Fibroblast of lung (primary cell): ENCODE measurements around the gene MYO1E. TPM values are rescaled to one million over a fixed set of nuclear protein-coding genes. Genes with fewer than 3 reads are reported as not detected.

Experiments
- DNase-seq, 2 donors: peaks; one replicate each; pipeline versions ENCODE4 v3.0.0 to v3.0.0-alpha.2; 2010; ENCODE audit warnings: low read depth in 2 of 2
- H2AFZ ChIP-seq: 2 replicates; pipeline ENCODE4 v1.5.1; 2012; ENCODE audit warnings: low read length, control low read depth, inconsistent platforms
- H3K27ac ChIP-seq: 2 replicates; pipeline ENCODE4 v1.5.1; 2011; ENCODE audit warnings: low read length, control low read depth; ENCODE audit not compliant: insufficient read depth
- H3K27me3 ChIP-seq: 2 replicates; pipeline ENCODE4 v1.5.1; 2011; ENCODE audit warnings: mild to moderate bottlenecking, low read length; ENCODE audit not compliant: control insufficient read depth, insufficient read depth
- H3K36me3 ChIP-seq: 2 replicates; pipeline ENCODE4 v1.5.1; 2011; ENCODE audit warnings: low read length; ENCODE audit not compliant: control insufficient read depth, insufficient read depth
- H3K4me1 ChIP-seq: 2 replicates; pipeline ENCODE4 v1.5.1; 2011; ENCODE audit warnings: low read length; ENCODE audit not compliant: control insufficient read depth, insufficient read depth; ENCODE audit errors: extremely low read depth
- H3K4me2 ChIP-seq: 2 replicates; pipeline ENCODE4 v1.5.1; 2011; ENCODE audit warnings: low read length, control low read depth; ENCODE audit not compliant: insufficient read depth; ENCODE audit errors: extremely low read depth
- H3K4me3 ChIP-seq, 4 experiments: fragments of 200-600 bp in 1 of 4; sonication (generic) in 1 of 4; replicated peaks in 1 of 4; 2 replicates each; pipeline ENCODE4 v1.5.1; 2011 to 2016; ENCODE audit warnings: low read length in 4 of 4, low read depth in 3 of 4, mild to moderate bottlenecking in 3 of 4, control low read depth in 2 of 4, inconsistent platforms in 1 of 4, mixed read lengths in 1 of 4; ENCODE audit not compliant: insufficient read depth in 1 of 4; ENCODE audit errors: control extremely low read depth in 1 of 4
- H3K79me2 ChIP-seq: 2 replicates; pipeline ENCODE4 v1.5.1; 2012; ENCODE audit warnings: mild to moderate bottlenecking, low read length, inconsistent platforms; ENCODE audit not compliant: control insufficient read depth, insufficient read depth
- H3K9ac ChIP-seq: 2 replicates; pipeline ENCODE4 v1.5.1; 2011; ENCODE audit warnings: mild to moderate bottlenecking, low read length, control low read depth; ENCODE audit not compliant: insufficient read depth
- H3K9me3 ChIP-seq: 2 replicates; pipeline ENCODE4 v1.5.1; 2012; ENCODE audit warnings: low read depth, low read length; ENCODE audit not compliant: control insufficient read depth, insufficient read depth
- H4K20me1 ChIP-seq: 2 replicates; pipeline ENCODE4 v1.5.1; 2011; ENCODE audit warnings: low read length; ENCODE audit not compliant: control insufficient read depth, insufficient read depth; ENCODE audit errors: extremely low read depth
- CTCF ChIP-seq, 2 donors: IDR thresholded peaks in 1 of 2; conservative IDR thresholded peaks in 1 of 2; 1 replicate in 1 of 2; 2 replicates in 1 of 2; pipeline ENCODE4 v1.5.1; 2011 to 2012; ENCODE audit warnings: low read length in 2 of 2, control low read depth in 1 of 2, inconsistent platforms in 1 of 2, low read depth in 1 of 2, mild to moderate bottlenecking in 1 of 2
- EZH2 ChIP-seq: IDR thresholded peaks from 2 replicates; pipeline ENCODE4 v1.5.1; 2012; ENCODE audit warnings: low read length, control low read depth, mild to moderate bottlenecking; ENCODE audit errors: missing control alignments
- polyA plus RNA-seq, 2 donors: library from polyadenylated mRNA; depleted of rRNA in 1 of 2; stranded (reverse) in 1 of 2; unstranded in 1 of 2; fragments of >200 nt; gene quantifications; 2 replicates each; pipeline ENCODE4 v1.2.1, GENCODE V29; 2011 to 2012; ENCODE audit warnings: missing spikeins in 1 of 2
- total RNA-seq: library from RNA; depleted of rRNA; stranded (reverse); fragments of >200 nt; gene quantifications from 2 replicates; pipeline ENCODE4 v1.2.1, GENCODE V29; 2014

The MYO1E gene
- total and polyA plus RNA-seq, 2 donors (not counting 1 experiment from before 2014, with no cell fraction given) = 27.6 to 84.0 TPM

DNA sequence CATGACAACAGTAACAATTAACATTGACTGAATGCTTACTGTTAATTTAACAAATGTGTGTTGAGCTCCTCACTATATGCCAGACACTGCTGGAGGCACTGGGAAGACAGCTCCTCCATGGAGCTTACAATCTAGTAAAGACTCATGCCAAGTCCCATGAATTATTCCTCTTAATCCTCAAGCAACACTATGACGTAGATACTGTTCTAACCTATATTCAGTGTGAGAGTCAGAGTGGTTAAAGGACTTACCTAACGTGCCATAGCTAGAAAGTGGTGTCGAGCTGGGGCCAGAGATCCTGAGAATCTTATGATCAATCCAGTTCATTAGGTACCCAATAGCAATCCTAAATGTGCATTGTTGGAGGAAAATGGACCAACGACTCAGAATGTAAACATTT is 43.6 kb downstream of the MYO1E start:
- Histone ChIP-seq H3K4me2 (peak overlapping the region; percentile 4), H3K27ac (peak overlapping the region; percentile 68), H4K20me1 (no peaks in the 10 kb centered on the region)

DNA sequence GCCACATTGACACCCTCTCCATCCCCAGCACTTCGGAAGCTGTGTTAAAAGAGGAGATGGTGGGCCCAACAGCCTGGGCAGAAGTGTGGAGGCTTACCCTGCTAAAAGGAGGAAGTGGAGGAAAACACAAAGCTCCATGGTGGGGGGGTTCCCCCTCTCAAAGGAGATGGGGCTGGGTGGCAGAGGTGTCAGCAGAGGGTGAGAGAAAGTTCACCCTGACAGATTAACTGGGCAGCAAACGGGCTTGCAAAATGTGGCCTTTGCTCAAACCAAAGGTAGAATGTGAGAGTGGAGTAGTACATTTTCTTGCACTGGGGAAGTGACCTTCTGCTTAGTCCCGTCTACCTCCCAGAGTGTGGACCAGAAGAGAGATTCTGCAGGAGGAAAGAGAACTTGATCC is 44.7 kb downstream of the MYO1E start:
- TF ChIP-seq EZH2 (no peak), CTCF (conservative IDR thresholded peaks at IDR 0.05 in 1 of 2, IDR thresholded peaks at IDR 0.05 in 1 of 2; ENCODE audit: low read depth in 1 of 2, low read length in 2 of 2) (no peak)

More for the DNA sequence above, 43.6 kb downstream of the MYO1E start:
- Histone ChIP-seq H2AFZ (no peak overlapping the region), H3K4me3 (no peak overlapping the region), H3K4me1 (peaks cover 18% of the 10 kb centered on the region), H3K36me3 (no peaks in the 10 kb centered on the region), H3K9me3 (no peaks in the 10 kb centered on the region), H3K79me2 (peaks cover 49% of the 10 kb centered on the region), H3K27me3 (no peaks in the 10 kb centered on the region), H3K9ac (no peak overlapping the region)
- TF ChIP-seq CTCF (conservative IDR thresholded peaks at IDR 0.05 in 1 of 2, IDR thresholded peaks at IDR 0.05 in 1 of 2; ENCODE audit: low read depth in 1 of 2, low read length in 2 of 2) = no peak
- no peak for TF ChIP-seq EZH2
- no peak for DNase-seq

DNA sequence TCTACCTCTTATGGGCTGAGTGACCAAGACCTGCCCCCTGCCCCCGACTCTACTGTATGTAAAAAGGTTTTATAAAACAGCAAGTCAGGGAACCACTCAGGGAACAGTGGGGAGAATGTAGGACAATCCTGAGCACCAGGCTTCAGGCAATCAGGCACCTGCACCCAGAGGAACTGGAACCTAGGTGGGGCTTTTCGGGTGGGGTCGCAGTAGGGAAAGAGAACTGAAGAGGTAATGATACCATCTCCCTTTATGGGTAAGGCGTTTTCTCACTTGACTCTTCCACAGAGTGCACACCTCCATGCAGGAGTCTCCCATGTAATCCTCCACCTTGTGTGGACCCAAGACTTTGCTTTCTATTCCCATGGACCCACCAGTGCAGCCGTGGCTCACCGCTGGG is 45.8 kb downstream of the MYO1E start:
- Histone ChIP-seq H3K9ac (no peak overlapping the region), H3K27ac (no peak overlapping the region), H3K79me2 (peaks cover 39% of the 10 kb centered on the region), H4K20me1 (no peaks in the 10 kb centered on the region), H3K9me3 (no peaks in the 10 kb centered on the region), H2AFZ (no peak overlapping the region), H3K36me3 (no peaks in the 10 kb centered on the region), H3K4me2 (no peak overlapping the region), H3K4me1 (peaks cover 20% of the 10 kb centered on the region), H3K27me3 (no peaks in the 10 kb centered on the region), H3K4me3 (no peak overlapping the region)
- no peak for DNase-seq
- TF ChIP-seq CTCF (conservative IDR thresholded peaks at IDR 0.05 in 1 of 2, IDR thresholded peaks at IDR 0.05 in 1 of 2; ENCODE audit: low read depth in 1 of 2, low read length in 2 of 2) = no peak
- no peak for TF ChIP-seq EZH2

More for the DNA sequence above, 44.7 kb downstream of the MYO1E start:
- no peak overlapping the region for H2AFZ ChIP-seq
- H3K79me2 ChIP-seq = peaks cover 44% of the 10 kb centered on the region
- no peaks in the 10 kb centered on the region for H4K20me1 ChIP-seq
- no peaks in the 10 kb centered on the region for H3K9me3 ChIP-seq
- H3K9ac ChIP-seq = no peak overlapping the region
- H3K36me3 ChIP-seq = no peaks in the 10 kb centered on the region
- H3K4me3 ChIP-seq = no peak overlapping the region
- no peaks in the 10 kb centered on the region for H3K27me3 ChIP-seq
- H3K27ac ChIP-seq = no peak overlapping the region
- H3K4me2 ChIP-seq = no peak overlapping the region
- H3K4me1 ChIP-seq = peaks cover 20% of the 10 kb centered on the region
- DNase-seq = no peak
